HK-2 (cell line): ENCODE results near the gene ITPK1.

ENCODE experiments used
- DNase-seq: peaks from one replicate; pipeline ENCODE4 v3.0.0-alpha.2; 2018; ENCODE audit not compliant: unreplicated experiment

Gene ITPK1

DNA sequence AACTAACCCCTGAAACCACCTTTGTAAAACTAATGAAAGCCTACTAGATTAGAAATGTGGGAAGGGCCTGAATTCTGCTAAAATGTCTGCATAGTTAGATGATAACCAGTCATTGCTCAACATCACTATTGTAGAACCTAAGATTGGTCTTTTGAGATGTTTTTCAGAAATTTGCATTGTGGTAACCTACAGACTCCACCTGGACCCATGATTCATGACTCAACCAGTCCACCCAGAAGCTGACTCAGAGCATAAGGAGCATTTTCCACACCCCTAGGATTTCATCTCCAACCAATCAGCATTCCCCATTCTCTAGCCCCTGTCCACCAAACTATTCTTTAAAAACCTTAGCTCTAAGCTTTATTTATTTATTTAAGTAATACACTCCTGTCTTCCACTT lies 223.1 kb downstream of the ITPK1 start:
- no peak for DNase-seq

- no peak for DNase-seq
These were observed 224.7 kb downstream of the ITPK1 start for GRCh38 chr14:92890830-92891588.

DNA sequence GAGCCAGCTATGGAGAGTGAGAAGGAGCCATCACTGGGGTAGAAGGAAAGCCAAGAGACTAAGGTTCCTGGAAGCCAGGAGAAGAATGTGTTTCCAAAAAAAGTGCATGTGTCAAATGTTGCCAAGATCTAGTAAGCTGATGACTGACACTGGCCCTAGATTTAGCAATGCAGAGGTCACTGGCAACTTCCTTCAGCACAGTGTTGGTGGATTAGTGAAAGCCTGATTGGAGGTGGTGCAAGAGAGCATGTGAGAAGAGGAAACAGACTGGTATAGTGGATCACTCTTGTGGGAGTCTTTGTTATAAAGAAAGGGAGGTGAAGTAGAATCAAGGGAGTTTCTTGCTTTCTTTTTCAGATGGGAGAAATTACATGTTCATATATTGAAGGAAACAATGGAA lies 226.8 kb downstream of the ITPK1 start:
- no peak for DNase-seq

DNA sequence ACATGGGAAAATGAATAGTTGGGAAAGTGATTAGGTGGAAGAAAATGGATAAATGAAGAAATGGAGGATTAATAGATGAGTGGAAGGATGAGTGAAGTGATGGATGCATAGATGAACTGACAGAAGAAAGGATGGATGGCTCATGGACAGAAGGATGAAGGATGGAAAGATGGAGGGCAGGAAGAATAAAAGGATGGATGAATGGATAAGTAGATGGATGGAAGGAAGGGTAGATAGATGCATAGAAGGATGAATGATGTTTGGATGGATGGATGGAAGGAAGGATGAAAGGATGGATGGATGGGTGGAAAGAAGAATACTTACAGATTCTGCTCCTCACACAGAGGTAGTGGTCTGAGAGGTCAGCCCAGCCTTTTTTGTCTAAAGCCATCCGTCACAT lies 228.6 kb downstream of the ITPK1 start:
- DNase-seq: no peak
